ENCODE results near the gene MED9. TPM values are rescaled to one million over a fixed set of nuclear protein-coding genes. Genes with fewer than 3 reads are reported as not detected.
A peak's percentile ranks its signal among the peaks of the same experiment; 100 is the strongest.

Gene MED9
- total and polyA plus RNA-seq, 10 of the 15 experiments (the other 5 are each of a cell fraction or from before 2014, with no cell fraction given) = 1.5 to 22.4 (median 14.8) TPM

DNA sequence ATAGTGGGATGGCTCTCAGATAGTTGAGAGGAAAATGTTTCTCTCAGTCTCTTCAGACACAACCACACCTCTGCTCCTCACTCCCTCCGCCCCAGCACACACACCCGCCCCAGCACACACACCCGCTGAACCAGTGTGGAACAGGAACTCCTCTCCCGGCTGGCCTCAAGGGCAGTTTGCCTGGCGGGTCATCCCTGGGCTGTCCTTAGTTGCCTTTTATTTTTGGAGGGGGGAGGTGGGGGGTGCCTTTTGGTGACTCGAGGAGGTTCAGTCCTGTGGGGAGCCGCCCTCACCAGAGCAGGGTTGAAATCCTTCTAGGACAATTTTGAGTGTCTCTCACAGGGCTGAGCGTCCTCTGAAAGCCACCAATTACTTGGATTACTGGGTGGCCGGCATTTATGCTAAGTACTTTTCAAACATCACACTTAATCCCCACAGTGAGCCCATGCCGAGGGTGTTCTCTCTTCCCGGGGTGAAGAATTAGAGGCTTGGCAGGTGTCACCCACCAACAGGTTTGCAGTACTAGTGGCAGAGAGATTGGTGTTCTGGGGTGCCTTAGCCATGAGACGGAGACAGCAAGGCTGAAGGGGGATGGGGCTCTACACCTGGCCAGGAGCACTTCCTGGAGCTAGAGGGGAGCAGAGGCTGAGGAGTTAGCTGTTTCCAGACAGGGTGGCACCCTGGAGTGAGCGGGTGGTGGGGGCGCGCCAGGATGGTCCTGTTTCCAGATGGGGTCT is 16.6 kb downstream of the MED9 start:
- H3K9ac ChIP-seq (ENCODE audit: control insufficient read depth, insufficient read depth, low read length) = no peak overlapping the region
- FAIRE-seq = no peak
- ChIA-PET CTCF (interaction anchor here (1.5 kb wide), 1 partner anchor 138 kb away, joined by 6 read pairs; no protein-coding TSS in a partner anchor), SMC1A (ENCODE audit: uncharacterized antibody, unreplicated experiment) (no interaction called here), RAD21 (ENCODE audit: unreplicated experiment) (no interaction called here), POLR2A (no interaction called here)
- H3K4me1 ChIP-seq (ENCODE audit: control insufficient read depth, insufficient read depth, low read length) = peaks cover 4% of the 10 kb centered on the region; the same call in 1 of the 2 replicates
- H4K20me1 ChIP-seq (ENCODE audit: control insufficient read depth, insufficient read depth) = 0 out of 2 replicates have a peak, but pooled peaks cover 3% of the 10 kb centered on the region
- in situ Hi-C loops (cut with MboI) (no loop called here), intact Hi-C loops (cut with micrococcal nuclease; ENCODE audit: unreplicated experiment) (no loop called here)
- no peaks in the 10 kb centered on the region for H3K79me2 ChIP-seq (ENCODE audit: control insufficient read depth, insufficient read depth, low read length)
- ATAC-seq = no peak
- no peaks in the 10 kb centered on the region for H3K9me3 ChIP-seq (replicated peaks; ENCODE audit: control insufficient read depth, insufficient read depth, low read length)
- H3K27me3 ChIP-seq (replicated peaks in 1 of 2; ENCODE audit: control insufficient read depth in 2 of 2, insufficient read depth in 2 of 2, low read length in 1 of 2) = peaks cover 2 to 10% of the 10 kb centered on the region in 2 experiments; a peak in 3 of 4 replicates
- WGBS (ENCODE audit: insufficient coverage, insufficient replicate concordance, low lambda C conversion rate, missing lambda C conversion rate) = 87% methylated on average over 15 of the region's 15 CpGs
- no peak overlapping the region for H3K4me3 ChIP-seq
- no peak for DNase-seq (ENCODE audit: low read depth, low spot score)
- H3K27ac ChIP-seq (ENCODE audit: control insufficient read depth, insufficient read depth) = no peak overlapping the region
- BruUV-seq (replicated peaks) = no TSS peak
- TF ChIP-seq POLR2A (IDR thresholded peaks at IDR 0.05; ENCODE audit: low read depth, low read length) (0 out of 2 replicates have a peak, but pooled peaks have one; percentile 34), BHLHE40 (IDR thresholded peaks at IDR 0.05; ENCODE audit: borderline replicate concordance in 1 of 2, low read depth in 2 of 2, low read length in 1 of 2) (no peak)
- H2AFZ ChIP-seq (ENCODE audit: control insufficient read depth, low read depth, low read length) = no peak overlapping the region
- H3K4me2 ChIP-seq (ENCODE audit: control insufficient read depth, insufficient read depth) = no peak overlapping the region
- H3K36me3 ChIP-seq (ENCODE audit: control insufficient read depth in 2 of 2, insufficient read depth in 2 of 2, low read length in 1 of 2) = peaks cover 3 to 4% of the 10 kb centered on the region in 2 experiments; a peak in 1 of 4 replicates

DNA sequence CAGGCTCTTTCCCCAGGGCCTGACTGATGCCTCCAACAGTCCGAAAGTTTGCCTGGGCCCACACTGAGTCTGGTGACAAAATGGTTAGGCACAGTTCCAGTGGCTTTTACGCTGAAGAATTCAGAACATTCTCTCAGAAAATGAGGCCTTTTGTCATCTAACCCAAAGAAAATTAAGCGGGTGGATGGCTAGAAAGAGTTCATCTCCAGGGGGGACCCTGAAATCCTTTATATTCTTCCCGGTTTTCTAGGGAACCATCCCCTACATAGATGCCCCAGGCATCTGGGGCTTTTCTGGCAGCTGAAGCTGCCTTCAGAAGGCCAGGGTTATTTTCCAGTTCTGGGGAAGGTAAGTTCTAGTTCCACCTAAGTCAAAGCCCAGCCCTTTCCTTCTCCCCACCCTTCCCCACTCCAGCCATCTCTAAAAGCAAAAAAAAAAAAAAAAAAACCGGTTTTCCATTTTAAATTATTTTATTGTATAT is 17.2 kb downstream of the MED9 start:
- Histone ChIP-seq H3K79me2 (ENCODE audit: control insufficient read depth, insufficient read depth, low read length) (no peaks in the 10 kb centered on the region), H3K9ac (ENCODE audit: control insufficient read depth, insufficient read depth, low read length) (no peak overlapping the region), H3K4me2 (ENCODE audit: control insufficient read depth, insufficient read depth) (no peak overlapping the region), H3K9me3 (replicated peaks; ENCODE audit: control insufficient read depth, insufficient read depth, low read length) (no peaks in the 10 kb centered on the region), H3K4me3 (no peak overlapping the region), H3K27ac (ENCODE audit: control insufficient read depth, insufficient read depth) (no peak overlapping the region), H2AFZ (ENCODE audit: control insufficient read depth, low read depth, low read length) (no peak overlapping the region), H3K27me3 (replicated peaks in 1 of 2; ENCODE audit: control insufficient read depth in 2 of 2, insufficient read depth in 2 of 2, low read length in 1 of 2) (peaks cover 2 to 10% of the 10 kb centered on the region in 2 experiments; a peak in 3 of 4 replicates), H3K36me3 (ENCODE audit: control insufficient read depth in 2 of 2, insufficient read depth in 2 of 2, low read length in 1 of 2) (peaks cover 3 to 4% of the 10 kb centered on the region in 2 experiments; a peak in 1 of 4 replicates), H3K4me1 (ENCODE audit: control insufficient read depth, insufficient read depth, low read length) (peaks cover 4% of the 10 kb centered on the region; the same call in 1 of the 2 replicates), H4K20me1 (ENCODE audit: control insufficient read depth, insufficient read depth) (0 out of 2 replicates have a peak, but pooled peaks cover 3% of the 10 kb centered on the region)
- ChIA-PET CTCF (no interaction called here), RAD21 (ENCODE audit: unreplicated experiment) (no interaction called here), SMC1A (ENCODE audit: uncharacterized antibody, unreplicated experiment) (no interaction called here), POLR2A (no interaction called here)
- intact Hi-C loops (cut with micrococcal nuclease; ENCODE audit: unreplicated experiment) (no loop called here), in situ Hi-C loops (cut with MboI) (no loop called here)
- ATAC-seq (no peak), DNase-seq (ENCODE audit: low read depth, low spot score) (no peak), FAIRE-seq (no peak)
- no TSS peak for BruUV-seq (replicated peaks)
- 86% methylated on average over 5 of the region's 5 CpGs for WGBS (ENCODE audit: insufficient coverage, insufficient replicate concordance, low lambda C conversion rate, missing lambda C conversion rate)
- TF ChIP-seq, protein P1, sequence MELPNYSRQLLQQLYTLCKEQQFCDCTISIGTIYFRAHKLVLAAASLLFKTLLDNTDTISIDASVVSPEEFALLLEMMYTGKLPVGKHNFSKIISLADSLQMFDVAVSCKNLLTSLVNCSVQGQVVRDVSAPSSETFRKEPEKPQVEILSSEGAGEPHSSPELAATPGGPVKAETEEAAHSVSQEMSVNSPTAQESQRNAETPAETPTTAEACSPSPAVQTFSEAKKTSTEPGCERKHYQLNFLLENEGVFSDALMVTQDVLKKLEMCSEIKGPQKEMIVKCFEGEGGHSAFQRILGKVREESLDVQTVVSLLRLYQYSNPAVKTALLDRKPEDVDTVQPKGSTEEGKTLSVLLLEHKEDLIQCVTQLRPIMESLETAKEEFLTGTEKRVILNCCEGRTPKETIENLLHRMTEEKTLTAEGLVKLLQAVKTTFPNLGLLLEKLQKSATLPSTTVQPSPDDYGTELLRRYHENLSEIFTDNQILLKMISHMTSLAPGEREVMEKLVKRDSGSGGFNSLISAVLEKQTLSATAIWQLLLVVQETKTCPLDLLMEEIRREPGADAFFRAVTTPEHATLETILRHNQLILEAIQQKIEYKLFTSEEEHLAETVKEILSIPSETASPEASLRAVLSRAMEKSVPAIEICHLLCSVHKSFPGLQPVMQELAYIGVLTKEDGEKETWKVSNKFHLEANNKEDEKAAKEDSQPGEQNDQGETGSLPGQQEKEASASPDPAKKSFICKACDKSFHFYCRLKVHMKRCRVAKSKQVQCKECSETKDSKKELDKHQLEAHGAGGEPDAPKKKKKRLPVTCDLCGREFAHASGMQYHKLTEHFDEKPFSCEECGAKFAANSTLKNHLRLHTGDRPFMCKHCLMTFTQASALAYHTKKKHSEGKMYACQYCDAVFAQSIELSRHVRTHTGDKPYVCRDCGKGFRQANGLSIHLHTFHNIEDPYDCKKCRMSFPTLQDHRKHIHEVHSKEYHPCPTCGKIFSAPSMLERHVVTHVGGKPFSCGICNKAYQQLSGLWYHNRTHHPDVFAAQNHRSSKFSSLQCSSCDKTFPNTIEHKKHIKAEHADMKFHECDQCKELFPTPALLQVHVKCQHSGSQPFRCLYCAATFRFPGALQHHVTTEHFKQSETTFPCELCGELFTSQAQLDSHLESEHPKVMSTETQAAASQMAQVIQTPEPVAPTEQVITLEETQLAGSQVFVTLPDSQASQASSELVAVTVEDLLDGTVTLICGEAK (IDR thresholded peaks at IDR 0.05; ENCODE audit: borderline replicate concordance) = no peak
- no peak for TF ChIP-seq ATF7 (IDR thresholded peaks at IDR 0.05; ENCODE audit: low read depth)
- no peak for TF ChIP-seq CBFB (IDR thresholded peaks at IDR 0.05; ENCODE audit: low read depth)
- TF ChIP-seq, protein P2, sequence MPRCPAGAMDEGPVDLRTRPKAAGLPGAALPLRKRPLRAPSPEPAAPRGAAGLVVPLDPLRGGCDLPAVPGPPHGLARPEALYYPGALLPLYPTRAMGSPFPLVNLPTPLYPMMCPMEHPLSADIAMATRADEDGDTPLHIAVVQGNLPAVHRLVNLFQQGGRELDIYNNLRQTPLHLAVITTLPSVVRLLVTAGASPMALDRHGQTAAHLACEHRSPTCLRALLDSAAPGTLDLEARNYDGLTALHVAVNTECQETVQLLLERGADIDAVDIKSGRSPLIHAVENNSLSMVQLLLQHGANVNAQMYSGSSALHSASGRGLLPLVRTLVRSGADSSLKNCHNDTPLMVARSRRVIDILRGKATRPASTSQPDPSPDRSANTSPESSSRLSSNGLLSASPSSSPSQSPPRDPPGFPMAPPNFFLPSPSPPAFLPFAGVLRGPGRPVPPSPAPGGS (IDR thresholded peaks at IDR 0.05; ENCODE audit: borderline replicate concordance, insufficient read depth, low read depth, low read length, poor library complexity, severe bottlenecking) = no peak
- TF ChIP-seq SMAD5 (IDR thresholded peaks at IDR 0.05; ENCODE audit: low read depth) = no peak
- TF ChIP-seq FOXM1 (IDR thresholded peaks at IDR 0.05; ENCODE audit: low read depth, low read length) = no peak
- no peak for TF ChIP-seq HDAC6 (IDR thresholded peaks at IDR 0.05; ENCODE audit: unreplicated experiment)
- TF ChIP-seq DPF2 (IDR thresholded peaks at IDR 0.05) = no peak
- TF ChIP-seq TAF1 (IDR thresholded peaks at IDR 0.05; ENCODE audit: borderline replicate concordance, low read depth, low read length) = no peak
